Keratinocyte (primary cell): Measurements from ENCODE around the gene SPTSSA. TPM values are rescaled to one million over a fixed set of nuclear protein-coding genes. Genes with fewer than 3 reads are reported as not detected.

Experiments
- DNase-seq: peaks from one replicate; pipeline ENCODE4 v3.0.0-alpha.2; 2011; ENCODE audit warnings: low read depth, missing footprints, low spot score
- FAIRE-seq: peaks from 2 replicates; lab custom pipeline; 2011; peaks lifted over from hg19 to GRCh38; lab: Jason Lieb, UNC
- H2AFZ ChIP-seq: 2 replicates; pipeline ENCODE4 v1.6.0; 2012; ENCODE audit warnings: low read length, control low read depth, inconsistent platforms; ENCODE audit not compliant: control insufficient read depth
- H3K27ac ChIP-seq: 2 replicates; pipeline ENCODE4 v1.5.1; 2011; ENCODE audit warnings: low read length; ENCODE audit not compliant: control insufficient read depth, insufficient read depth
- H3K27me3 ChIP-seq: 3 replicates; pipeline ENCODE4 v1.6.0; 2011; ENCODE audit warnings: low read length; ENCODE audit not compliant: control insufficient read depth, insufficient read depth; ENCODE audit errors: extremely low read depth
- H3K36me3 ChIP-seq, 2 experiments: 2 replicates in 1 of 2; 3 replicates in 1 of 2; pipeline ENCODE4 v1.5.1; 2011; ENCODE audit warnings: low read length in 2 of 2, mild to moderate bottlenecking in 1 of 2; ENCODE audit not compliant: control insufficient read depth in 2 of 2, insufficient read depth in 2 of 2; ENCODE audit errors: extremely low read depth in 1 of 2
- H3K4me1 ChIP-seq: 3 replicates; pipeline ENCODE4 v1.5.1; 2011; ENCODE audit warnings: low read length; ENCODE audit not compliant: control insufficient read depth, insufficient read depth; ENCODE audit errors: extremely low read depth
- H3K4me2 ChIP-seq: 3 replicates; pipeline ENCODE4 v1.6.0; 2011; ENCODE audit warnings: low read depth, low read length; ENCODE audit not compliant: control insufficient read depth, insufficient read depth; ENCODE audit errors: extremely low read depth
- H3K4me3 ChIP-seq, 3 experiments: fragments of 200-600 bp in 1 of 3; sonication (generic) in 1 of 3; 2 replicates in 2 of 3; 3 replicates in 1 of 3; pipeline ENCODE4 v1.5.1; 2011 to 2016; ENCODE audit warnings: low read length in 3 of 3, mild to moderate bottlenecking in 3 of 3, control low read depth in 2 of 3, inconsistent platforms in 1 of 3, low read depth in 1 of 3, mixed read lengths in 1 of 3, mixed run types in 1 of 3, moderate library complexity in 1 of 3; ENCODE audit not compliant: control insufficient read depth in 2 of 3, insufficient read depth in 2 of 3; ENCODE audit errors: extremely low read depth in 1 of 3
- H3K79me2 ChIP-seq: 2 replicates; pipeline ENCODE4 v1.6.0; 2012; ENCODE audit warnings: low read length; ENCODE audit not compliant: control insufficient read depth, insufficient read depth
- H3K9ac ChIP-seq: 3 replicates; pipeline ENCODE4 v1.6.0; 2011; ENCODE audit warnings: low read length; ENCODE audit not compliant: control insufficient read depth, insufficient read depth; ENCODE audit errors: extremely low read depth
- H3K9me1 ChIP-seq: 3 replicates; pipeline ENCODE4 v1.6.0; 2011; ENCODE audit warnings: low read length; ENCODE audit not compliant: control insufficient read depth, insufficient read depth; ENCODE audit errors: extremely low read depth
- H3K9me3 ChIP-seq: 2 replicates; pipeline ENCODE4 v1.5.1; 2012; ENCODE audit warnings: low read depth, low read length; ENCODE audit not compliant: control insufficient read depth
- H4K20me1 ChIP-seq: 3 replicates; pipeline ENCODE4 v1.6.0; 2011; ENCODE audit warnings: low read length; ENCODE audit not compliant: control insufficient read depth, insufficient read depth; ENCODE audit errors: extremely low read depth
- CTCF ChIP-seq, 3 experiments: IDR thresholded peaks in 1 of 3; conservative IDR thresholded peaks in 1 of 3; optimal IDR thresholded peaks in 1 of 3; 2 replicates in 2 of 3; 3 replicates in 1 of 3; pipeline versions ENCODE3 to v1.5.1; 2011; ENCODE audit warnings: low read length in 3 of 3, mild to moderate bottlenecking in 3 of 3, moderate library complexity in 2 of 3, control low read depth in 1 of 3, inconsistent platforms in 1 of 3; ENCODE audit not compliant: insufficient read depth in 2 of 3; ENCODE audit errors: extremely low read depth in 1 of 3
- EZH2 ChIP-seq: IDR thresholded peaks from one replicate; pipeline ENCODE4 v1.6.1; 2012; ENCODE audit warnings: inconsistent platforms, mild to moderate bottlenecking, low read length, moderate library complexity
- dilution Hi-C: fragments of 300-500 bp; cut with MboI; formaldehyde crosslinking; loops from one replicate; pipeline ENCODE4 v1.7.0; 2020; ENCODE audit warnings: low sequenced_read_pairs; ENCODE audit not compliant: extremely low pct_ligation_motif_present
- polyA plus RNA-seq, 5 experiments: library from polyadenylated mRNA; depleted of rRNA in 3 of 5; stranded (reverse) in 3 of 5; stranded (forward) in 1 of 5; unstranded in 1 of 5; fragments of >200 nt; gene quantifications; 1 replicate in 1 of 5; 2 replicates in 3 of 5; 3 replicates in 1 of 5; pipeline versions ENCODE4 v1.2.1 to v1.2.3, GENCODE V29; 2011 to 2012; ENCODE audit warnings: missing spikeins in 2 of 5, low read depth in 1 of 5, low replicate concordance in 1 of 5

The SPTSSA gene
- polyA plus RNA-seq, 1 donor (not counting 4 experiments of a cell fraction or from before 2014, with no cell fraction given) = 43.9 TPM

- DNase-seq = no peak
- H3K9me1 ChIP-seq = no peaks in the 10 kb centered on the region
- no peak overlapping the region for H3K27ac ChIP-seq
- FAIRE-seq = no peak
- no peaks in the 10 kb centered on the region for H3K36me3 ChIP-seq
- H3K9me3 ChIP-seq = no peaks in the 10 kb centered on the region
- peaks cover 5% of the 10 kb centered on the region for H3K4me1 ChIP-seq
- H3K4me2 ChIP-seq = no peak overlapping the region
- H3K4me3 ChIP-seq = no peak overlapping the region
- H2AFZ ChIP-seq = no peak overlapping the region
- dilution Hi-C loops = no loop called here
- H3K9ac ChIP-seq = no peak overlapping the region
- no peaks in the 10 kb centered on the region for H3K27me3 ChIP-seq
- TF ChIP-seq CTCF (optimal IDR thresholded peaks at IDR 0.05 in 1 of 3, IDR thresholded peaks at IDR 0.05 in 1 of 3, conservative IDR thresholded peaks at IDR 0.05 in 1 of 3; ENCODE audit: extremely low read depth in 1 of 3, insufficient read depth in 2 of 3, low read length in 3 of 3) (no peak), EZH2 (no peak)
- H4K20me1 ChIP-seq = no peaks in the 10 kb centered on the region
- peaks cover under 1% of the 10 kb centered on the region for H3K79me2 ChIP-seq
These were observed 4.7 kb upstream of the SPTSSA start for GRCh38 chr14:34466691-34467090.

- Histone ChIP-seq H3K9me1 (no peaks in the 10 kb centered on the region), H3K36me3 (no peaks in the 10 kb centered on the region), H3K4me3 (no peak overlapping the region), H3K9me3 (no peaks in the 10 kb centered on the region), H3K27ac (no peak overlapping the region), H3K27me3 (no peaks in the 10 kb centered on the region), H3K79me2 (peaks cover 15% of the 10 kb centered on the region), H3K9ac (no peak overlapping the region), H4K20me1 (no peaks in the 10 kb centered on the region), H3K4me2 (no peak overlapping the region), H2AFZ (peak overlapping the region; percentile 24), H3K4me1 (peaks cover 9% of the 10 kb centered on the region)
- DNase-seq = no peak
- dilution Hi-C loops = no loop called here
- no peak for FAIRE-seq
- TF ChIP-seq CTCF (optimal IDR thresholded peaks at IDR 0.05 in 1 of 3, IDR thresholded peaks at IDR 0.05 in 1 of 3, conservative IDR thresholded peaks at IDR 0.05 in 1 of 3; ENCODE audit: extremely low read depth in 1 of 3, insufficient read depth in 2 of 3, low read length in 3 of 3) (no peak), EZH2 (no peak)
These were observed 3.2 kb upstream of the SPTSSA start for GRCh38 chr14:34465069-34465859.
